ENCODE results near the gene COX18. TPM values are rescaled to one million over a fixed set of nuclear protein-coding genes. Genes with fewer than 3 reads are reported as not detected.

Gene COX18
- total RNA-seq, 4 donors from 2014 or later = 5.6 to 33.5 (median 16.0) TPM

- intact Hi-C loops (cut with DNase I; ENCODE audit: low total_unique reads) = no loop called here
- TF ChIP-seq POLR2A (IDR thresholded peaks at IDR 0.05) (no peak), CTCF (IDR thresholded peaks at IDR 0.05) (no peak)
- Histone ChIP-seq H3K9me3 (no peaks in the 10 kb centered on the region), H3K4me3 (no peak overlapping the region), H3K27ac (no peak overlapping the region), H3K4me1 (no peaks in the 10 kb centered on the region), H3K36me3 (no peaks in the 10 kb centered on the region), H3K27me3 (no peaks in the 10 kb centered on the region)
- no peak for DNase-seq
Measured at GRCh38 chr4:73007526-73008100, 61.9 kb downstream of the COX18 start.

GRCh38 chr4:73006286-73006990, 63.1 kb downstream of the COX18 start:
- H3K9me3 ChIP-seq = no peaks in the 10 kb centered on the region
- no peaks in the 10 kb centered on the region for H3K36me3 ChIP-seq
- H3K27ac ChIP-seq = no peak overlapping the region
- no peaks in the 10 kb centered on the region for H3K4me1 ChIP-seq
- no peak for DNase-seq
- H3K4me3 ChIP-seq = no peak overlapping the region
- no peaks in the 10 kb centered on the region for H3K27me3 ChIP-seq
- intact Hi-C loops (cut with DNase I; ENCODE audit: low total_unique reads) = no loop called here
- TF ChIP-seq CTCF (IDR thresholded peaks at IDR 0.05) (no peak), POLR2A (IDR thresholded peaks at IDR 0.05) (no peak)

GRCh38 chr4:73005514-73005913, 64.0 kb downstream of the COX18 start:
- H3K36me3 ChIP-seq = no peaks in the 10 kb centered on the region
- intact Hi-C loops (cut with DNase I; ENCODE audit: low total_unique reads) = no loop called here
- no peaks in the 10 kb centered on the region for H3K4me1 ChIP-seq
- H3K4me3 ChIP-seq = no peak overlapping the region
- H3K27ac ChIP-seq = no peak overlapping the region
- no peaks in the 10 kb centered on the region for H3K27me3 ChIP-seq
- DNase-seq = no peak
- H3K9me3 ChIP-seq = no peaks in the 10 kb centered on the region
- TF ChIP-seq CTCF (IDR thresholded peaks at IDR 0.05) (no peak), POLR2A (IDR thresholded peaks at IDR 0.05) (no peak)

Small RNAs within 50 kb of the gene (small RNA-seq; reads per million reads assigned to genes)
- not detected for gene RNU6ATAC5P

Other genes with a start within 250 kb of the COX18 start
- gene ANKRD17, start 189.1 kb upstream of the COX18 start, total RNA-seq = 10 to 100 TPM; 25.0 to 75.6 (median 56.7) TPM

Measured in uterus (tissue), 4 donors.